22Rv1 (cell line): ENCODE measurements around the gene SENP3.

Source experiments
- ZFX ChIP-seq: fragments of 450-650 bp; IDR thresholded peaks from 2 replicates; pipeline ENCODE4 v1.6.1; 2017; ENCODE audit warnings: antibody characterized with exemption, borderline replicate concordance
- TF ChIP-seq, protein P1 (sequence below): fragments of 450-650 bp; IDR thresholded peaks from 2 replicates; pipeline ENCODE4 v1.5.1; 2017; ENCODE audit warnings: mild to moderate bottlenecking

DNA sequence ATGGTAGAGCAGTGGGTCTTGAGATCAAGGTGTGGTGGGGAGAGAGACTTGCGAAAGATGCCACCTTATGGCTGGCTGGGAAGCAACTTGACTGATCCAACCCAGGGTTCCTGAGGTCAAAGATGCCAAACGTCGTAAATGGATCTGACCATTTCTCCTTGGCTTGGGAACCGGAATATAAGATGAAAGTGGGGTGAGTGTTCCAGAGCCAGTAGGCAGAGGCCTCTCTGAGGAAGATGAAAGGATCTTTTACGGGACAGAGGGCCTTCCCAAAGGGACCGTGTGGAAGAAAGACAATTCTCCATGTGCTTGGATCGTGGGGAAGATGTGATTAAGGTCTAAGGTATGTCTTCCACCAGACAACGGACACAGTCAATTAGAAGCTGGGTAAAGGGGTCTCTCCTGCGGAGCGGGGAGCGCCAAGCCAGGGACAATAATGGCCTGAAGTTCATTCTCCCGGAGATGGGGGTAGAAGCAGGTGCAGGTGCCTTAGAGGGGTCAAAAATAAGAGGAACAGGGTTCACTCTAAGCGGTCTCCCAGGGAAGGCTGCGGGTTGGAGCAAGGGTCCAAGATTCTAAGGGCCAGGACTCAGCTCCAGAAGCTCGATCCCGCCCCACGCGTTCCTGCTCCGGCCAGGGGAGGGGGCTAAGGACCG is 52.2 kb downstream of the SENP3 start:
- TF ChIP-seq, protein P1, sequence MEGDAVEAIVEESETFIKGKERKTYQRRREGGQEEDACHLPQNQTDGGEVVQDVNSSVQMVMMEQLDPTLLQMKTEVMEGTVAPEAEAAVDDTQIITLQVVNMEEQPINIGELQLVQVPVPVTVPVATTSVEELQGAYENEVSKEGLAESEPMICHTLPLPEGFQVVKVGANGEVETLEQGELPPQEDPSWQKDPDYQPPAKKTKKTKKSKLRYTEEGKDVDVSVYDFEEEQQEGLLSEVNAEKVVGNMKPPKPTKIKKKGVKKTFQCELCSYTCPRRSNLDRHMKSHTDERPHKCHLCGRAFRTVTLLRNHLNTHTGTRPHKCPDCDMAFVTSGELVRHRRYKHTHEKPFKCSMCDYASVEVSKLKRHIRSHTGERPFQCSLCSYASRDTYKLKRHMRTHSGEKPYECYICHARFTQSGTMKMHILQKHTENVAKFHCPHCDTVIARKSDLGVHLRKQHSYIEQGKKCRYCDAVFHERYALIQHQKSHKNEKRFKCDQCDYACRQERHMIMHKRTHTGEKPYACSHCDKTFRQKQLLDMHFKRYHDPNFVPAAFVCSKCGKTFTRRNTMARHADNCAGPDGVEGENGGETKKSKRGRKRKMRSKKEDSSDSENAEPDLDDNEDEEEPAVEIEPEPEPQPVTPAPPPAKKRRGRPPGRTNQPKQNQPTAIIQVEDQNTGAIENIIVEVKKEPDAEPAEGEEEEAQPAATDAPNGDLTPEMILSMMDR = no peak
- no peak for TF ChIP-seq ZFX
